CD4-positive, CD25-positive, alpha-beta regulatory T cell (primary cell): ENCODE measurements around the gene CXXC5. TPM values are rescaled to one million over a fixed set of nuclear protein-coding genes. Genes with fewer than 3 reads are reported as not detected.

Source experiments
- ATAC-seq, 2 donors: fragments of 150-1000 bp; cut with Tn5 transposase; one replicate each; pipeline ENCODE4 v1.10.0; 2021; ENCODE audit warnings: low read depth in 2 of 2, moderate number of reproducible peaks in 2 of 2, moderate library complexity in 1 of 2
- DNase-seq, 3 donors: peaks; one replicate each; pipeline versions ENCODE4 v3.0.0 to v3.0.0-alpha.2; 2012 to 2022; ENCODE audit warnings: mixed read lengths in 1 of 3
- H3K27ac ChIP-seq: one replicate; pipeline ENCODE4 v1.7.0; 2013; ENCODE audit warnings: mild to moderate bottlenecking, low read length; ENCODE audit not compliant: insufficient read depth, poor library complexity, severe bottlenecking
- H3K27me3 ChIP-seq: one replicate; pipeline ENCODE4 v1.7.0; 2013; ENCODE audit warnings: low read length; ENCODE audit not compliant: control insufficient read depth, insufficient read depth
- H3K36me3 ChIP-seq: one replicate; pipeline ENCODE4 v1.7.0; 2013; ENCODE audit warnings: mild to moderate bottlenecking, low read length, moderate library complexity; ENCODE audit not compliant: control insufficient read depth, insufficient read depth
- H3K4me1 ChIP-seq: 2 replicates; pipeline ENCODE4 v1.7.0; 2013; ENCODE audit warnings: mild to moderate bottlenecking, low read length; ENCODE audit not compliant: insufficient read depth, control insufficient read depth, poor library complexity, severe bottlenecking
- H3K4me3 ChIP-seq: one replicate; pipeline ENCODE4 v1.7.0; 2013; ENCODE audit warnings: low read depth, mild to moderate bottlenecking, low read length, moderate library complexity
- H3K9me3 ChIP-seq, 2 experiments: 1 replicate in 1 of 2; 2 replicates in 1 of 2; pipeline ENCODE4 v1.7.0; 2013; ENCODE audit warnings: low read length in 2 of 2, mild to moderate bottlenecking in 1 of 2, moderate library complexity in 1 of 2; ENCODE audit not compliant: control insufficient read depth in 2 of 2
- H3K27ac Mint-ChIP-seq, 3 donors: one replicate each; pipeline ENCODE4 v1.8.0; 2020 to 2022; ENCODE audit warnings: mild to moderate bottlenecking in 3 of 3, mixed read lengths in 3 of 3, moderate library complexity in 2 of 3
- H3K27me3 Mint-ChIP-seq: one replicate; pipeline ENCODE4 v1.8.0; 2022; ENCODE audit warnings: mild to moderate bottlenecking, mixed read lengths
- H3K36me3 Mint-ChIP-seq: one replicate; pipeline ENCODE4 v1.8.0; 2020; ENCODE audit warnings: mixed read lengths
- H3K4me1 Mint-ChIP-seq, 4 donors: one replicate each; pipeline ENCODE4 v1.8.0; 2020 to 2022; ENCODE audit warnings: mixed read lengths in 4 of 4, mild to moderate bottlenecking in 1 of 4
- H3K4me3 Mint-ChIP-seq, 4 donors: one replicate each; pipeline ENCODE4 v1.8.0; 2020 to 2022; ENCODE audit warnings: mild to moderate bottlenecking in 4 of 4, mixed read lengths in 4 of 4, moderate library complexity in 3 of 4
- H3K9me3 Mint-ChIP-seq, 7 donors: one replicate each; pipeline ENCODE4 v1.8.0; 2020 to 2022; ENCODE audit warnings: mixed read lengths in 7 of 7, mild to moderate bottlenecking in 3 of 7, moderate library complexity in 2 of 7
- polyA plus RNA-seq, 4 donors: library from polyadenylated mRNA; unstranded; fragments of 300-500 nt; fragmentation: Illumina TruSeq; gene quantifications; one replicate each; pipeline ENCODE4 v1.2.3, GENCODE V29; 2021
- total RNA-seq: library from RNA; stranded (reverse); gene quantifications from one replicate; pipeline ENCODE4 v1.2.3, GENCODE V29; 2022

CXXC5 gene
- total and polyA plus RNA-seq, 5 donors from 2014 or later, result 4.6 to 12.7 (median 8.0) TPM

- peak overlapping the region; percentile 7 for H3K4me3 ChIP-seq
- no peaks in the 10 kb centered on the region for H3K9me3 ChIP-seq
- no peak for DNase-seq
- H3K4me1 Mint-ChIP-seq, result peaks cover 6 to 59% (median 21%) of the 10 kb centered on the region in 4 donors
- peak overlapping the region; percentile 36 to 84 (median 78) for H3K27ac Mint-ChIP-seq
- H3K36me3 Mint-ChIP-seq, result no peaks in the 10 kb centered on the region
- H3K27ac ChIP-seq, result no peak overlapping the region
- peaks cover 56% of the 10 kb centered on the region for H3K27me3 Mint-ChIP-seq
- H3K36me3 ChIP-seq, result no peaks in the 10 kb centered on the region
- no peaks in the 10 kb centered on the region for H3K9me3 Mint-ChIP-seq
- H3K4me3 Mint-ChIP-seq, result peak overlapping the region; percentile 66 to 91 (median 88)
- peaks cover 45% of the 10 kb centered on the region for H3K4me1 ChIP-seq
- no peak for ATAC-seq
- peaks cover 10% of the 10 kb centered on the region for H3K27me3 ChIP-seq
These were observed 2.0 kb downstream of the CXXC5 start for GRCh38 chr5:139650031-139650688.

- H3K27ac Mint-ChIP-seq, result peak overlapping the region in 1 of 3 donors; percentile 15
- H3K36me3 ChIP-seq, result no peaks in the 10 kb centered on the region
- H3K27me3 Mint-ChIP-seq, result peaks cover 56% of the 10 kb centered on the region
- DNase-seq (no peak), ATAC-seq (no peak)
- H3K27ac ChIP-seq, result no peak overlapping the region
- H3K4me1 ChIP-seq, result peaks cover 45% of the 10 kb centered on the region
- H3K9me3 Mint-ChIP-seq, result no peaks in the 10 kb centered on the region
- H3K9me3 ChIP-seq, result no peaks in the 10 kb centered on the region
- H3K4me1 Mint-ChIP-seq, result peaks cover 6 to 59% (median 21%) of the 10 kb centered on the region in 4 donors
- H3K4me3 Mint-ChIP-seq, result peak overlapping the region; percentile 27 to 82 (median 54)
- H3K36me3 Mint-ChIP-seq, result no peaks in the 10 kb centered on the region
- H3K4me3 ChIP-seq, result no peak overlapping the region
- H3K27me3 ChIP-seq, result peaks cover 10% of the 10 kb centered on the region
These were observed 2.5 kb downstream of the CXXC5 start for GRCh38 chr5:139650689-139651042.

- Mint-ChIP-seq H3K4me3 (peak overlapping the region; percentile 27 to 74 (median 48)), H3K4me1 (peaks cover 6 to 59% (median 21%) of the 10 kb centered on the region in 4 donors)
These were observed 3.1 kb downstream of the CXXC5 start for GRCh38 chr5:139651043-139651834.

GRCh38 chr5:139651853-139652787 is 4.0 kb downstream of the CXXC5 start:
- Histone ChIP-seq H3K4me3 (no peak overlapping the region), H3K4me1 (peaks cover 45% of the 10 kb centered on the region), H3K36me3 (no peaks in the 10 kb centered on the region), H3K27ac (no peak overlapping the region), H3K27me3 (peaks cover 10% of the 10 kb centered on the region), H3K9me3 (no peaks in the 10 kb centered on the region)
- Mint-ChIP-seq H3K4me1 (peaks cover 6 to 57% (median 21%) of the 10 kb centered on the region in 4 donors), H3K27me3 (peaks cover 46% of the 10 kb centered on the region), H3K36me3 (peaks cover under 1% of the 10 kb centered on the region), H3K9me3 (no peaks in the 10 kb centered on the region), H3K27ac (peak overlapping the region in 1 of 3 donors; percentile 23), H3K4me3 (peak overlapping the region; percentile 13 to 57 (median 38))
- ATAC-seq (peak; percentile 40 to 41), DNase-seq (peak; percentile 51 to 76 (median 59))

More at GRCh38 chr5:139651043-139651834, 3.1 kb downstream of the CXXC5 start:
- Histone ChIP-seq H3K36me3 (no peaks in the 10 kb centered on the region), H3K4me1 (peaks cover 45% of the 10 kb centered on the region), H3K27ac (no peak overlapping the region), H3K27me3 (peaks cover 10% of the 10 kb centered on the region), H3K9me3 (no peaks in the 10 kb centered on the region), H3K4me3 (no peak overlapping the region)
- ATAC-seq (no peak), DNase-seq (no peak)
- Mint-ChIP-seq H3K27me3 (peaks cover 54% of the 10 kb centered on the region), H3K27ac (peak overlapping the region in 2 of 3 donors; percentile 23 to 65), H3K9me3 (no peaks in the 10 kb centered on the region), H3K36me3 (no peaks in the 10 kb centered on the region)

- H3K36me3 Mint-ChIP-seq, result peaks cover 4% of the 10 kb centered on the region
- Histone ChIP-seq H3K4me3 (no peak overlapping the region), H3K27ac (no peak overlapping the region), H3K36me3 (no peaks in the 10 kb centered on the region), H3K9me3 (no peaks in the 10 kb centered on the region), H3K27me3 (peaks cover 10% of the 10 kb centered on the region), H3K4me1 (peaks cover 41% of the 10 kb centered on the region)
- no peaks in the 10 kb centered on the region for H3K9me3 Mint-ChIP-seq
- H3K4me1 Mint-ChIP-seq, result peaks cover 6 to 56% (median 22%) of the 10 kb centered on the region in 4 donors
- ATAC-seq, result no peak
- peaks cover 39% of the 10 kb centered on the region for H3K27me3 Mint-ChIP-seq
- peak overlapping the region in 1 of 3 donors; percentile 38 for H3K27ac Mint-ChIP-seq
- DNase-seq, result peak in 1 of 3 donors; percentile 50
- H3K4me3 Mint-ChIP-seq, result peak overlapping the region in 3 of 4 donors; percentile 11 to 27 (median 13)
These were observed 4.7 kb downstream of the CXXC5 start for GRCh38 chr5:139652788-139653241.

GRCh38 chr5:139653616-139654015 is 5.5 kb downstream of the CXXC5 start:
- Mint-ChIP-seq H3K27me3 (peaks cover 38% of the 10 kb centered on the region), H3K4me3 (no peak overlapping the region), H3K36me3 (peaks cover 4% of the 10 kb centered on the region), H3K27ac (no peak overlapping the region), H3K4me1 (peaks cover 6 to 59% (median 24%) of the 10 kb centered on the region in 4 donors), H3K9me3 (no peaks in the 10 kb centered on the region)
- H3K27me3 ChIP-seq, result peaks cover 10% of the 10 kb centered on the region
- H3K27ac ChIP-seq, result no peak overlapping the region
- H3K4me3 ChIP-seq, result no peak overlapping the region
- H3K9me3 ChIP-seq, result no peaks in the 10 kb centered on the region
- DNase-seq, result no peak
- no peak for ATAC-seq
- H3K4me1 ChIP-seq, result peaks cover 33% of the 10 kb centered on the region
- no peaks in the 10 kb centered on the region for H3K36me3 ChIP-seq

GRCh38 chr5:139654464-139654863 is 6.3 kb downstream of the CXXC5 start:
- H3K9me3 Mint-ChIP-seq, result no peaks in the 10 kb centered on the region
- peaks cover 25% of the 10 kb centered on the region for H3K4me1 ChIP-seq
- no peak overlapping the region for H3K27ac Mint-ChIP-seq
- no peak overlapping the region for H3K4me3 ChIP-seq
- no peak for DNase-seq
- no peaks in the 10 kb centered on the region for H3K9me3 ChIP-seq
- ATAC-seq, result no peak
- peaks cover 37% of the 10 kb centered on the region for H3K27me3 Mint-ChIP-seq
- no peaks in the 10 kb centered on the region for H3K36me3 ChIP-seq
- H3K27me3 ChIP-seq, result peaks cover 10% of the 10 kb centered on the region
- H3K4me3 Mint-ChIP-seq, result no peak overlapping the region
- H3K27ac ChIP-seq, result no peak overlapping the region
- peaks cover 6 to 63% (median 24%) of the 10 kb centered on the region in 4 donors for H3K4me1 Mint-ChIP-seq
- H3K36me3 Mint-ChIP-seq, result peaks cover 4% of the 10 kb centered on the region
